ENCODE data around the gene RPL22L1.

- TF ChIP-seq CTCF (IDR thresholded peaks at IDR 0.05): no peak
- no peak for TF ChIP-seq POLR2A (IDR thresholded peaks at IDR 0.05)
These were observed 44.2 kb upstream of the RPL22L1 start for GRCh38 chr3:170914212-170914611.
